ENCODE measurements around the gene SSH3. TPM values are rescaled to one million over a fixed set of nuclear protein-coding genes. Genes with fewer than 3 reads are reported as not detected.

Gene SSH3
- total RNA-seq, 1 donor from 2014 or later: 35.0 TPM

GRCh38 chr11:67349036-67349435 is 45.7 kb downstream of the SSH3 start:
- no peak overlapping the region for H3K4me3 ChIP-seq (ENCODE audit: low read depth, low read length)
- peaks cover 5% of the 10 kb centered on the region for H3K36me3 ChIP-seq (ENCODE audit: control insufficient read depth, insufficient read depth, low read length)
- H3K27me3 ChIP-seq (ENCODE audit: control insufficient read depth, insufficient read depth, low read length): no peaks in the 10 kb centered on the region
- no peak for TF ChIP-seq CTCF (IDR thresholded peaks at IDR 0.05; ENCODE audit: insufficient read depth, low read length, severe bottlenecking)
- FAIRE-seq (no peak), DNase-seq (ENCODE audit: low read depth) (no peak)

GRCh38 chr11:67349457-67349856 is 46.1 kb downstream of the SSH3 start:
- Histone ChIP-seq H3K36me3 (ENCODE audit: control insufficient read depth, insufficient read depth, low read length) (peaks cover 5% of the 10 kb centered on the region), H3K4me3 (ENCODE audit: low read depth, low read length) (no peak overlapping the region), H3K27me3 (ENCODE audit: control insufficient read depth, insufficient read depth, low read length) (no peaks in the 10 kb centered on the region)
- no peak for FAIRE-seq
- no peak for TF ChIP-seq CTCF (IDR thresholded peaks at IDR 0.05; ENCODE audit: insufficient read depth, low read length, severe bottlenecking)
- DNase-seq (ENCODE audit: low read depth): no peak

DNA sequence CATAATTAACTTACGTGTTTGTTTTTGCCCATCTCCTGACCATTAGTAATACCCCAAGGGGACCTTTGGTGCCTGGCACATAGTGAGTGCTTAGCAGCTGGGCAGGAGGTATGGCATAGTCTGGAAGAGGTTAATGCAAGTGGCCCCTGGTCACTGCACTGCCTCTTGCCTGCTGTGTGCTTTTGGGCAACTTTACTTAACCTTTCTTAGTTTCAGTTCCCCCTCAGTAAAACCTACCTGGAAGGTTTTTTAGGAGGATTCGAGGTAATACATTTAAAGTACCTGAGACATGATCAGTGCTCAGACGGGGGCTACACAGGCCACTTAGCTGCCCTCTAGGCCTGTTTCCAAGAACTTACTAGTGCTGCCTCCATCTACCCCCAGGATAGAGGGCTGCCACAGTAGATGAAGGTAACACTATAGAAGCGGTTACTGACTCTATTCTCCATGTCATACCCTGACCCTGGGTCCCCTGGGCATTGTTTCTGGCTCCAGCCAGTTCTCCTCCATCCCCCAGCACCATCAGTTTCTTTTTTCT is 46.7 kb downstream of the SSH3 start:
- no peak for FAIRE-seq
- H3K4me3 ChIP-seq (ENCODE audit: low read depth, low read length): no peak overlapping the region
- no peak for TF ChIP-seq CTCF (IDR thresholded peaks at IDR 0.05; ENCODE audit: insufficient read depth, low read length, severe bottlenecking)
- H3K27me3 ChIP-seq (ENCODE audit: control insufficient read depth, insufficient read depth, low read length): no peaks in the 10 kb centered on the region
- peaks cover 5% of the 10 kb centered on the region for H3K36me3 ChIP-seq (ENCODE audit: control insufficient read depth, insufficient read depth, low read length)
- DNase-seq (ENCODE audit: low read depth): no peak

- H3K27me3 ChIP-seq (ENCODE audit: control insufficient read depth, insufficient read depth, low read length): no peaks in the 10 kb centered on the region
- FAIRE-seq (no peak), DNase-seq (ENCODE audit: low read depth) (peak; percentile 87)
- peak; percentile 98 for TF ChIP-seq CTCF (IDR thresholded peaks at IDR 0.05; ENCODE audit: insufficient read depth, low read length, severe bottlenecking)
- peaks cover 5% of the 10 kb centered on the region for H3K36me3 ChIP-seq (ENCODE audit: control insufficient read depth, insufficient read depth, low read length)
- H3K4me3 ChIP-seq (ENCODE audit: low read depth, low read length): no peak overlapping the region
Measured at GRCh38 chr11:67351275-67352005, 48.1 kb downstream of the SSH3 start.

GRCh38 chr11:67352546-67353316 is 49.4 kb downstream of the SSH3 start:
- Histone ChIP-seq H3K4me3 (ENCODE audit: low read depth, low read length) (peak overlapping the region; percentile 66), H3K27me3 (ENCODE audit: control insufficient read depth, insufficient read depth, low read length) (no peaks in the 10 kb centered on the region), H3K36me3 (ENCODE audit: control insufficient read depth, insufficient read depth, low read length) (peaks cover 5% of the 10 kb centered on the region)
- FAIRE-seq: no peak
- DNase-seq (ENCODE audit: low read depth): peak; percentile 36
- TF ChIP-seq CTCF (IDR thresholded peaks at IDR 0.05; ENCODE audit: insufficient read depth, low read length, severe bottlenecking): no peak

Measured in bronchial epithelial cell (primary cell).